RWPE1 (cell line): ENCODE data around the gene NUP62.
"Not testable (repeated sequence)": the region's sequence is repeated elsewhere in the genome, so short reads cannot be mapped to it uniquely, and the experiment has no call there.

Experiments used
- CTCF ChIA-PET: fragments of 350-600 bp; sonication (Branson Sonifier 250); formaldehyde crosslinking; extraction: SDS; loops from one replicate; lab custom pipeline; 2021; lab: Yijun Ruan, JAX
- POLR2A ChIA-PET: fragments of 400-600 bp; formaldehyde crosslinking; extraction: SDS; loops from one replicate; lab custom pipeline; 2020; ENCODE audit warnings: antibody characterized with exemption; ENCODE audit not compliant: low non-redundant PET; lab: Yijun Ruan, JAX
- DNase-seq: peaks from one replicate; pipeline ENCODE4 v3.0.0; 2012; ENCODE audit warnings: low spot score
- H3K27ac ChIP-seq: fragments of 450-650 bp; 2 replicates; pipeline ENCODE4 v1.5.1; 2017
- CTCF ChIP-seq: fragments of 450-650 bp; conservative IDR thresholded peaks from 2 replicates; pipeline ENCODE4 v1.5.1; 2017; ENCODE audit warnings: low read depth, mild to moderate bottlenecking

Gene NUP62

GRCh38 chr19:49952479-49952836 lies 23.2 kb upstream of the NUP62 start:
- no peak for TF ChIP-seq CTCF
- no peak overlapping the region for H3K27ac ChIP-seq
- CTCF ChIA-PET: no interaction called here
- POLR2A ChIA-PET: no interaction called here
- no peak for DNase-seq

DNA sequence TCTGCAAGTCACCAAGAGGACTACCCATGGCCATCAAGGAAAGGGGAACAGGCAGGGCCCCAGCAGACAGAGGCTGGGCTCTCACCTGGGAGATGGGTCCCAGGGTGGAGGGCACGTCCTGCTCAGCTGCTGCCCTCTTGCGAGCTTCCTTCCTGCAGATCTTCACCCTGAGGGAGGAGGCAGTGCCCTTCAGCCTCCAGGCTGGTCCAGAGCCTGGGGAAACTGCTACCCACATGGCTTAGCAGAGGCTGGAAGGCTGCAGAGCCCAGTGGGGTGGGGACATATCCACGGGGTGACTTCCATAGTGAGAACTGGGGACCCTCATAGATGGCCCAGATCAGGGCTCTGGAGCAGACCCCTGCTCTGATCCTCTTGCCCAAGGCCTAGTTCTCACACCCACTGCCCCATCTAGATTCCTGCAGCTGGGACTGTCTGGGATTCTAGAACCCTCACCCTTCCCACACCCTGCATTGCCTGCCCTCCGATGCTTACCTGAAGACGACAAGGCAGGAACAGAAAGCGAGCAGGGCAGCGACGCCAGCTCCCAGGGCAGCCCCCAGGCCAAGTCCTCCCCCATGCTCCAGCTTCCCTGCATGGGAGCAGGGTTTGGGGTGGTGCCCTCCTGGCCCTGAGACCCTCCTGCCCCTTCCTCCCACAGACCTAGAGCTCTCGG lies 22.6 kb upstream of the NUP62 start:
- no peak for DNase-seq
- POLR2A ChIA-PET: no interaction called here
- H3K27ac ChIP-seq: no peak overlapping the region
- TF ChIP-seq CTCF: no peak
- CTCF ChIA-PET: no interaction called here

GRCh38 chr19:49950956-49951526 lies 21.7 kb upstream of the NUP62 start:
- no peak overlapping the region for H3K27ac ChIP-seq
- ChIA-PET CTCF (interaction anchor here (0.8 kb wide), 1 partner anchor 14 kb away, joined by 3 read pairs; no protein-coding TSS in a partner anchor), POLR2A (no interaction called here)
- TF ChIP-seq CTCF: no peak
- DNase-seq: no peak

- no peak for DNase-seq
- H3K27ac ChIP-seq: no peak overlapping the region
- ChIA-PET POLR2A (no interaction called here), CTCF (interaction anchor here (0.8 kb wide), 1 partner anchor 13 kb away, joined by 3 read pairs; no protein-coding TSS in a partner anchor)
- no peak for TF ChIP-seq CTCF
Observed at GRCh38 chr19:49950590-49950948, 21.3 kb upstream of the NUP62 start.

GRCh38 chr19:49949742-49950589 lies 20.7 kb upstream of the NUP62 start:
- no peak for TF ChIP-seq CTCF
- POLR2A ChIA-PET: no interaction called here
- CTCF ChIA-PET: interaction anchor here (1.7 kb wide), 1 partner anchor 13 kb away, joined by 10 read pairs; no protein-coding TSS in a partner anchor
- DNase-seq: no peak
- no peak overlapping the region for H3K27ac ChIP-seq

DNA sequence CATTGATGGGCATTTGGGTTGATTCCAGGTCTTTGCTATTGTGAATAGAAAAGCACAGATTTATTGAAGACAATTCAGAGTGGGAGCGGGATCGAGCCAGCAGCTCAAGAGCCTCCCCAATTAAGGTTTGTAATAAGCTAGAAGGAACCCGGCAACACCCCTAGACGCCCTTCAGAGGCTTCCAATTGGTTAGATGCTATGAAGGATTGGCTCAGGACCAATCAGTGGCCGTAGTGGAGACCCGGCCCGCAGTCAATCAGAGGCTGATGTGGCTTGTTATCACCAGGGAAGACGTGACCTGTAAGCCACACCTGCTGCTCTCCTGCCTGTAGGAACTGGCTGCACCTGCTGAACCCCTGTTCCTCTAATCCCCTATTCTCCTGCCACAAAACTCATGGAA lies 17.1 kb upstream of the NUP62 start:
- ChIA-PET CTCF (interaction anchor here (0.7 kb wide), 2 partner anchors 192 to 312 kb away, joined by 3 to 4 read pairs; no protein-coding TSS in a partner anchor), POLR2A (no interaction called here)
- no peak for DNase-seq
- H3K27ac ChIP-seq: no peak overlapping the region
- TF ChIP-seq CTCF: no peak

DNA sequence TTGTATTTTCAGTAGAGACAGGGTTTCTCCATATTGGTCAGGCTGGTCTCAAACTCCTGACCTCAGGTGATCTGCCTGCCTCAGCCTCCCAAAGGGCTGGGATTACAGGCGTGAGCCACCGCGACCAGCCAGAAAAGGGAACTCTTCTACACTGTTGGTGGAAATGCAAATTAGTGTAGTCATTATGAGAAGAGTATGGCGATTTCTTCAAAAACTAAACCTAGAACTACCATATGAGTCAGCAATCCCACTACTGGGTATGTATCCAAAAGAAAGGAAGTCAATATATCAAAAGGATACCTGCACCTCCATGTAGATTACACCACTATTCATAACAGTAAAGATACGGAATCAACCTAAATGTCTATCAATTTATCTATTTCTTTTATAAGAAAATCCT lies 15.3 kb upstream of the NUP62 start:
- H3K27ac ChIP-seq, CTCF ChIA-PET, DNase-seq, POLR2A ChIA-PET: not testable (repeated sequence)
